ENCODE results near the gene ARHGEF3.

ARHGEF3 gene

GRCh38 chr3:56787784-56788256 lies 13.9 kb downstream of the ARHGEF3 start:
- TF ChIP-seq CTCF (IDR thresholded peaks at IDR 0.05; ENCODE audit: insufficient read depth, low read length) (no peak), GABPA (IDR thresholded peaks at IDR 0.05; ENCODE audit: low read depth) (no peak), POLR2AphosphoS5 (IDR thresholded peaks at IDR 0.05; ENCODE audit: low read depth) (no peak), SPI1 (IDR thresholded peaks at IDR 0.05; ENCODE audit: borderline replicate concordance, low read depth) (peak; percentile 18; the same call in 1 of the 2 replicates), REST (IDR thresholded peaks at IDR 0.05; ENCODE audit: insufficient replicate concordance, low read depth) (no peak)
- DNase-seq (ENCODE audit: low read depth in 1 of 2, low spot score in 1 of 2): no peak
- H3K27me3 ChIP-seq (ENCODE audit: insufficient read depth, poor library complexity, severe bottlenecking): no peaks in the 10 kb centered on the region
- no peak overlapping the region for H3K4me3 ChIP-seq (replicated peaks; ENCODE audit: insufficient read depth, low read length)
- H3K27ac ChIP-seq (replicated peaks): no peak overlapping the region

- DNase-seq (ENCODE audit: low read depth in 1 of 2, low spot score in 1 of 2): no peak
- Histone ChIP-seq H3K27ac (replicated peaks) (no peak overlapping the region), H3K27me3 (ENCODE audit: insufficient read depth, poor library complexity, severe bottlenecking) (no peaks in the 10 kb centered on the region), H3K4me3 (replicated peaks; ENCODE audit: insufficient read depth, low read length) (no peak overlapping the region)
- no peak for TF ChIP-seq REST (IDR thresholded peaks at IDR 0.05; ENCODE audit: insufficient replicate concordance, low read depth)
- TF ChIP-seq GABPA (IDR thresholded peaks at IDR 0.05; ENCODE audit: low read depth): no peak
- no peak for TF ChIP-seq POLR2AphosphoS5 (IDR thresholded peaks at IDR 0.05; ENCODE audit: low read depth)
- no peak for TF ChIP-seq SPI1 (IDR thresholded peaks at IDR 0.05; ENCODE audit: borderline replicate concordance, low read depth)
- TF ChIP-seq CTCF (IDR thresholded peaks at IDR 0.05; ENCODE audit: insufficient read depth, low read length): no peak
Observed at GRCh38 chr3:56787258-56787775, 14.4 kb downstream of the ARHGEF3 start.

GRCh38 chr3:56785499-56785898 lies 16.2 kb downstream of the ARHGEF3 start:
- Histone ChIP-seq H3K4me3 (replicated peaks; ENCODE audit: insufficient read depth, low read length) (no peak overlapping the region), H3K27me3 (ENCODE audit: insufficient read depth, poor library complexity, severe bottlenecking) (no peaks in the 10 kb centered on the region), H3K27ac (replicated peaks) (no peak overlapping the region)
- no peak for DNase-seq (ENCODE audit: low read depth in 1 of 2, low spot score in 1 of 2)
- TF ChIP-seq REST (IDR thresholded peaks at IDR 0.05; ENCODE audit: insufficient replicate concordance, low read depth) (no peak), GABPA (IDR thresholded peaks at IDR 0.05; ENCODE audit: low read depth) (no peak), SPI1 (IDR thresholded peaks at IDR 0.05; ENCODE audit: borderline replicate concordance, low read depth) (no peak)
